T-helper 2 cell treated with Interferon-gamma antibody and Interleukin-4, amounts not matched to agents 100 ng/mL and 5 ng/mL, for 36 hours (primary cell): ENCODE measurements around the gene CRNKL1. TPM values are rescaled to one million over a fixed set of nuclear protein-coding genes. Genes with fewer than 3 reads are reported as not detected.
"Not testable (repeated sequence)": the region's sequence is repeated elsewhere in the genome, so short reads cannot be mapped to it uniquely, and the experiment has no call there.

Experiments
- intact Hi-C: fragments of 100-400 bp; cut with micrococcal nuclease; formaldehyde crosslinking; loops from one replicate; pipeline ENCODE4 v1.15.1; 2023
- total RNA-seq: library from RNA; stranded (reverse); gene quantifications from 2 replicates; pipeline ENCODE4 v1.2.3, GENCODE V29; 2022

The CRNKL1 gene
- total RNA-seq, 1 donor from 2014 or later = 20.2 TPM

DNA sequence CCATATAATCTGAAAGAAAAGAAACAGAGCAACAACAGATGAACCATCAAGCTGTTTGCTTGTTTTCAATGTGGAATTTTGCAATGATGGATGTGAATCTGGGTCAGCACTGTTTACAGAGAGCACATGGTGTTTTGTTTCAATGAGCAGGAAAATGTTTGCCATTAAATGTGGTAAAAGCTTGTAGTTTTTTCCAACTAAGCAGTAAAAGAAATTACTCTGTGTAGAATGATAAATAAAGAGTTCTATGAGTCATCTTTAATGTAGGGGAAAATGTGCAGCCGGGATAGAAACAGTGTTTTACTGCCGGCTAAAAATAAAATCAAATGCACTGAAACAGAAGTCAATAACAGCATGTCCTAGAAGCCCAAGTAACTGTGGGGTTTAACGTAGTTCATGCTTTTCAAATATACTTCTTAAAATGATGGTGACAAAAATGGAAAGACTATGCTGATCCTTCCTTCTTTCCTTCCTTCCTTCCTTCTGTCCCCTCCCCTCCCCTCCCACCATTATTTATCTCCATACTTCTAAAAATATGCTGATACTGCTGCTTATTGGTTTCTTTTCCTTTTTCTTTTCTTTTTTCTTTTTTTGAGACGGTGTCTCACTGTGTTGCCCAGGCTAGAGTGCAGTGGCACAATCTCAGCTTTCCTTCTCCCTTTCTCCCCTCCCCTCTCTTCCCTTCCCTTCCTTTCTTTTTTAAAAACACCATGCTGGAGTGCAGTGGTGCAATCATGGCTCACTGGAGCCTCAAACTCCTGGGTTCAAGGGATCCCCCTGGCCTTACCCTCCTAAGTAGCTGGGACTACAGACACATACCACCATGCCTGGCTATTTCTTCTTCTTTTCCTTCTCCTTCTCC lies 41.4 kb downstream of the CRNKL1 start:
- intact Hi-C loops = loop anchor here (10.0 kb wide), 1 partner anchor 1516 kb away; the partner anchor contains the start of gene RBBP9

DNA sequence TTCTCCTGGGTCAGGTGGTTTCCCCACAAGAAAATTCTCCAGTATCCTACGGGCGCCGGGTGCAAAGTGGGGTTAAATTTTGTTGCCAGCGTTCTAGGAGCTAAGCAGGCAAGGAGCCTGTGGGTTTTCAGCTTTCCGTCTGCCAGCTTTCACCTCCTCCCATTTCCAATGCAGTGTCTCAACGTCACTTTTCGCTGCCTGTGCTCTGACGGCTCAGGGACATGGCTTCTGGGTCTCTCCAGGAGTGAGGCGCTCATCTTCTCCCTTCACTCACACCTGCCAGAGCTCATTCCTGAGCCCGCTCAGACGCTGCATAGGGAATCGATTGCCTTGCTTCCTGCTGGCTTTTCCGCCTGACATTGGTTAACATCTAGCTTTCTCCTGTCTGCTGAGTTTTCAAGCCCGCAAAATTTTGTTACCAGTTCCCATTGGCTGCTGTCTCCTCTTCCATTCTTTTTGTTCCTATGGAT lies 42.4 kb downstream of the CRNKL1 start:
- intact Hi-C loops = loop anchor here (10.0 kb wide), 1 partner anchor 1515 kb away; the partner anchor contains the start of gene RBBP9

DNA sequence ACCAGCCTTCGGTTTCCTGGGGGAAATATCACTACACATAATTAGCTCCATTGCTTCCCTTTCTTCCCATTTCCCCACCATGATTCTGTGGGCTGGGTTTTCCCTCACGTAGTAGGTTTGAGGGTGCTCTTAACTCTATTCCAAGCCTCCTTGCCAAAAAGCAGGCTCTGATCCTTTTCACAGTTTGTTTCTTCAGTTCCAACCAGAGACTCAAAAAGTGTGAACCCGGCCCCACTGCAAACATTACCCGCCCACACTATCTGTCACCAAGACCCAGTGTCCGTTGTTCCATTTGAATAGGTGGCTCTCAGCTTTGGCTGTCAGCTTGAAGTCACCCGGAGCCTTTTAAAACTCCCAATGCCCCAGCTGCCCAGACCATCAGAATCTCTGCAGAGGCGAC lies 46.9 kb downstream of the CRNKL1 start:
- intact Hi-C loops = no loop called here

DNA sequence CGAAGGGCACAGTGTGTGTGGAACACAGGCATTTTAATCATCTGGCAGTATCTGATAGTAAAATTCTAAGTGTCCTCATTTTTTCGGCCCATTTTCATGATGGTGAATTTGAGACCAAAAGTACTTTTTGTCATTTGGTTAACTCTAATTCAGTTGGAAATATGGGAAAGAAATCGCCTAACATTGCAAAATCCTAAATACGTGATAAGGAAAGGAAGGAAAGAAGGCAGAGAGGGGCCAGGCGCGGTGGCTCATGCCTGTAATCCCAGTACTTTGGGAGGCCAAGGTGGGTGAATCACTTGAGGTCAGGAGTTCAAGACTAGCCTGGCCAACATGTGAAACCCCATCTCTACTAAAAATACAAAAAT lies 48.3 kb downstream of the CRNKL1 start:
- intact Hi-C loops = not testable (repeated sequence)

DNA sequence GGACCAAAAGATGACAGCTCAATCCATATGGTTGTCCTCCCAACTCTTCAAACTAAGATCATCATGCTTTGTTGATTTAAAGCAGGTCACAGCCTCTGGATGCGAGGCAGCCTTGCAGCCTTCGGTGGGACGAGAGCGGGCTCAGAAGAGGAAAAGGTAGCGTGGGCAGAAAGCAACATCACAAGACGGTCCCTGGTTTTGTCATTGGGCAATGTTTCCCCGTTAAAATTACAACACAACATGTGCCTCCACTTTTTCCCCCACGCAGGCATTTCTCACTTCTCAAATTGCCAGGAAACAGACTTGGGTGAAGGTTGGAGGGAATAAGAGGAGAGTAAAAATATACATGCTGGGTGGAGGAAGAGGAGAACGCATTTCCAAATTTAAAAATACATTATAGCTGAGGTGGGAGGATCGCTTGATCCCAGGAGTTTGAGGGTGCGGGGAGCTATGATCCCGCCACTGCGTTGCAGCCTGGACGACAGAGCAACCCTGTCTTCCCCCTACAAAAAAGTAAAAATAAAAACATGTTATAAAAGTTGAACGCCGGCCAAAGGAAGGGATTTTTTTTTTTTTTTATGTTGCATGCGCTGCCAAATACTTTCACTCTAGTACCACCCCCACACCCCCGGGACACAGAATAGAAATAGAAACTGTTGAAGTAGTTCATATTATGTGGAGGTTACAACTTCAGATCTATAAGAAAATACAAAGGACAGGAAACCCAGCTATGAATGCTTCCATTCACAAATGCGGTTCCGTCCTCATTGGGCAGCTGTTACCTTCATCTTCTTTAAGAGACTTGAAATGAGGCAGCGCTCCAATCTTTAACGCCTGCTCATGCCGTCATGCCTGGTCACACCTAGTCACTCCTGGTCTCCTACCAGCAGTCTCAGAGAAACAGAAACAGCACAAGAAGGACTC lies 49.0 kb downstream of the CRNKL1 start:
- intact Hi-C loops = no loop called here

DNA sequence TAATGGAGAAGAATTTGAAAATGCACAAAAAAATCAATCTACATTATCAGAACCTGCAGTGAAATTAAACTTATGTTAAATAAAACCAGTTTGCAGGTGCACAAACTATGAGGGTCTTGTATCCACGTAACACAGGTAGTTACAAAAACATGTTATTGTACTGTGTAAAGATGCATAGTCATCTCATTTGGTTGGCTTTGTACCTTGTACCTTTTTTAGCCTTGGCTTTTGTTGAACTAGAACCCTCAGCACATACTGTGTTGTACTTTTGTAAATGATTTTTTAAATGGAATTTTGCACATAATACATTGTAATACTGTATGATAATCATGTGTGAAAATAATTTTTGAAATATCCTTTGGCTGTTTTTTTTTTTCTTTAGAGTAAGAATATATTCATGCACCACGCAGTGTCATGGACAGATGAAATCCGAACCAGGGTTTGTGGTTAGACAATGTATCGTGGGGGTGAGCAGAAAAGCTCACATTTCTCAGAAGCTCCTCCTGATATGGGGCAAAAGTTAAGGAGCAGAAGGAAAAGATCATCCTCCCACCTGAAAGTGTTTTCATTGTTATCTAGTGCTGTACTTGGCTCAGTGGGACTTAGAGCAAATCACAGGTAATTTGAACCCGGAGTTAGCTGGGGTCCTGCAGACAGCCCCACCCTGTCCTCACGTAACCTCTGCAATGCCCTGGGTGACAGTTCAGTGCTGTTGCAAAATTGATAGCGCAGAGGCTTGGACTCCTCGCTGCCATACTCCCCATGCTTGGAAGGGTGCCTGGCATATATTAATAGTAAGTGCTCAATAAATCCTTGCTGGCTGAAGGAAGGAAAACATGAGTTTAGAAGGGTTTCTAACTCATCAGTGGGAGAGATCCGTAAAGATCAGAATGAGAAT lies 49.9 kb downstream of the CRNKL1 start:
- intact Hi-C loops = no loop called here

DNA sequence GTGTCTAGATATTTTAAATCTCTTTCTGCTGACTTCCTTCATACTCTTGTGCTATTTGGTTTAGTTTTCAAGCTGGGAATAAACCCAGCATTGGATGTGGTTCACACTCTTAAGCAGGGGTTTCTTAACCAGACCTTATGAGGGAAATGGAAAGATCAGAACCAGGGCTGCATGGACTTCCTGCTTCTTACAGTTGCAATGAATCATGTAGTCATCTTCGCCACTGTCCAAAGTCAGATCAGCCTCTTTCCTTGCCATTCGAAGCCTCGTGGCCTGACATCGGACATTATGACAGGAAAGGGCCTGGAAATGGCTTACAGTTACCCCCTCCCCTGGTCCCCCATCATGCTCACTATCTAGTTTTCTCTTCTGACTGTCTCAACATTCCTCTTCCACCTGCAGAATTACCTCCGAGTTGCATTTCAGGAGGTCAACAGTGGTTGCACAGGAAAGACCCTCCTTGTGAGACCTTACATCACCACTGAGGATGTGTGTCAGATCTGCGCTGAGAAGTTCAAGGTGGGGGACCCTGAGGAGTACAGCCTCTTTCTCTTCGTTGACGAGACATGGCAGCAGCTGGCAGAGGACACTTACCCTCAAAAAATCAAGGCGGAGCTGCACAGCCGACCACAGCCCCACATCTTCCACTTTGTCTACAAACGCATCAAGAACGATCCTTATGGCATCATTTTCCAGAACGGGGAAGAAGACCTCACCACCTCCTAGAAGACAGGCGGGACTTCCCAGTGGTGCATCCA lies 51.9 kb downstream of the CRNKL1 start:
- intact Hi-C loops = no loop called here

DNA sequence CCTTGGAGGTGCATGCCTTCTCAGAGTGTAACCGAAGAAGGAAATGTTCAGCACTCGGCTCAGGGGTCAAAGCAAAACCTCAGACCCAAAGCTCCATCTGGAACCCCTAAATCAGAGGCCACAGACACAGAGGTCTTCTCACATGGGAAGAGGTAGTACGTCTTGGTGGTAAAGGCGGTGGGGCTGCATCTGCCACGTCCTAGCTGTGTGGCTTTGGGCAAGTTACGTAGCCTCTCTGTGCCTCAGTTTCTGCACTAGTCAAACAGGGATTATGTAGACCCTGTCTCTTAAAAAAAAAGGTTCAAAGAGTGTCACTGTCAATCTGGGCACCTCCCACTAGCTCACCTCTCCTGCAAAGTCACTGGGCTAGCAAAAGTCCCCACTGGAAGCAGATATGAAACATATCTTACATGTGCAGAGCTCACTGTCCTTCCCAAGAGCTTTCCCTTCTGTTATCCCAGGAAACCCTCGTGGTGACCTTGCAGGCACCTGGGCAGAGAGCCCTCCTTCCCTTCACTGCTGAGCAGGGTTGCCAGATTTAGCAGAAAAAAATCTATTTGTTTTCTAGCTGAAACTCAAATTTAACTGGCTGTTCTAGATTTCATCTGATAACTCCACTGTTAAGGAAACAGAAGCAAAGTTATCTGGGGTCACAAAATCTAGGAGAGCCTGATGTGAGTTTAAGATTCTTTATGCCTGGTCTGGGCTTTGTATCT lies 53.1 kb downstream of the CRNKL1 start:
- intact Hi-C loops = loop anchor here (10.0 kb wide), 1 partner anchor 84 kb away; no protein-coding TSS in a partner anchor

DNA sequence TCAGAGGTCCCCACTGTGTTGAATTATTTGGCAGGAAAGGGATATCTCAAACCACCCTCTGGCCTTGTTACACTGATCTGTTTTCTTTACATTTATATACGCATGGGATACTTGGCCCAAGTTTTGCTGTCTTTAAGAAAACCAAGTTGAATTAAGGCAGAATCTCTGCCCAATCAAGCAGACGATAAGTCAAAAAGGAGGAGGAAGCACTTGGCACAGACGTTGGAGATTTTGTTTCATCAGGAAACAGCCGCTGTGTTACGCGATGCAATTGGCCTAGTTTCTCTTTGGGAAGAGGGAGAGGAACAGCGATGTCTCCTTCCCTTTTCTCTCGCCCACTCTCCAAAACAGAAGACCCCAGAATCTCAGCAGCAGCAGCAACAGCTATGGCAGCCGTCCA lies 55.3 kb downstream of the CRNKL1 start:
- intact Hi-C loops = loop anchor here (10.0 kb wide), 1 partner anchor 82 kb away; no protein-coding TSS in a partner anchor

DNA sequence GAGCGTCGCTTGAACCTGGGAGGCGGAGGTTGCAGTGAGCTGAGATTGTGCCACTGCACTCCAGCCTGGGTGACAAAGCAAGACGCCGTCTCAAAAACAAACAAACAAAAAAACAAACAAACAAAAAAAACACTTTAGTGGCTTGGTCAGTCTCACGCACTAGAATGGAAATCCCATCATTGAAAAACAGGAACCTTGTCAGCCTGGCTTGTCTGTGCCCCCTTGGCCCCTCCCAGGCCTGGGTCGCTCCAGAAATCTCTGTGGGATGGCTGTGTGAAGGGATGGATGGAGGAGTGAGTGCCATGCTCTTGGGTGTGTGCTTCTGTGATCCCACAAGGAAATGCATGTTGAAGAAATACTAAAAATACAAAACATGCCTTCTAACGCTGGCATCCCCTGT lies 56.0 kb downstream of the CRNKL1 start:
- intact Hi-C loops = loop anchor here (10.0 kb wide), 1 partner anchor 81 kb away; no protein-coding TSS in a partner anchor

DNA sequence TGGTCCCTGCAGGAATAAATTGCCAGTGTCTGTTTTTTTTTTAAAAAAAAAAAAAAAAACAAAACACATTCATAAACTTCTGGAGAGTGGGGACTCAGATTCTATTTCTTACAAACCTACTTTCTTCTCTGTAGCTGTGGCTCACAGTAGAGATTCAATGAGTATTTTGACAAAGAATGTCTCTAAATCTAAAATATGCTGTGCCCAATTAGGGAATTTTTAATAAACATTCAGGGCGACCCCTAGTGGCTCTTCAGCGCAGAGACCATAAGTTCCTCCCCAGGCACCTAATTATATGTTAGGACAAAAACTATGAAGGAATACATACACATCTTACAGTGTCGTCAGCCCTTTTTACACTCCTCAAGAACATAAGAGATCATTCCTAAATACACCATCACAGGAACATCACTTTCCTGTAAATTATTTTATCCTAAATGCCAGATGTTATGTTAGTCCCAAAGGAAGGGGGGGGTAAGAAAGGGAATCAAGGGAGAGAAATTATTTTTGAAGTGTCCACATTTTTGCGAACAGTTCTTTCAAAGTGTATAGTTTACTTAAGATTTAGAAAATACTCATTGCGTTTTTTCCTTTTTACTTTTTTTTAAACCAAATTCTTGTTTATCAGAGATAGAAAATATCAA lies 56.9 kb downstream of the CRNKL1 start:
- intact Hi-C loops = loop anchor here (10.0 kb wide), 1 partner anchor 81 kb away; no protein-coding TSS in a partner anchor

DNA sequence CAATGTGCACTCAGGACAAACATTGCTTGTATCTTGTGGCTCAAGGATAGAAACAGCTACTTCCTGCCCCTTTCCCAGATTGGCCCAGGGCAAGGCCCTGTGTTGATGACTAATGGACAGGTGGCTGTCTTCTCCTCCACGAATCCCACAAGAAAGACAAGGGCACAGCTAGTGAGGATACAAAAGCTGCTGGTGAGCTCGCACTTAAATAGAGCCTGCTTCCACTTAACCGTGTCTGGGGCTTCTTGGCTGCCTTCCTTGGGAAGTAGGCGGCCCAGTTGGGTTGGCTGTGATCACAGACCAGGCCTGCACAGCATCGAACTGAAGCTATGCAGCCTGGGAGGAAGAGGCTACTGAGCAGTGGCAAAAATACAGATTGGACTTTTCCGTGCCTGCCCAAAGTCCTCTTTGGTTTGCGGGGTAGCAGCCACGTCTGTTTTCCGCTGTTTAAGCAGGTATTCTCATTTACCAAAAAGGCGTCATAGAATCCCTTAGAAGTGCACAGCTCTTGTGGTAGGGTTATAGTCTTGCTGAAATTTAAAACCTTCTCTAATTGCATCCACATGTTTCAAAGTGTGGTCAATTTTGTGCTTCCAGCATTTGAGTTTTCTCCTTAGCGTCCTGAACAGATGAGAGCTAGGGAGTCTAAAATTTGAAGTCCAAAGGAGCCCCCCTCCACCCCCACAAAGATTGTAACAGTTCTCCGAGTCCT lies 58.2 kb downstream of the CRNKL1 start:
- intact Hi-C loops = loop anchor here (10.0 kb wide), 1 partner anchor 79 kb away; no protein-coding TSS in a partner anchor

DNA sequence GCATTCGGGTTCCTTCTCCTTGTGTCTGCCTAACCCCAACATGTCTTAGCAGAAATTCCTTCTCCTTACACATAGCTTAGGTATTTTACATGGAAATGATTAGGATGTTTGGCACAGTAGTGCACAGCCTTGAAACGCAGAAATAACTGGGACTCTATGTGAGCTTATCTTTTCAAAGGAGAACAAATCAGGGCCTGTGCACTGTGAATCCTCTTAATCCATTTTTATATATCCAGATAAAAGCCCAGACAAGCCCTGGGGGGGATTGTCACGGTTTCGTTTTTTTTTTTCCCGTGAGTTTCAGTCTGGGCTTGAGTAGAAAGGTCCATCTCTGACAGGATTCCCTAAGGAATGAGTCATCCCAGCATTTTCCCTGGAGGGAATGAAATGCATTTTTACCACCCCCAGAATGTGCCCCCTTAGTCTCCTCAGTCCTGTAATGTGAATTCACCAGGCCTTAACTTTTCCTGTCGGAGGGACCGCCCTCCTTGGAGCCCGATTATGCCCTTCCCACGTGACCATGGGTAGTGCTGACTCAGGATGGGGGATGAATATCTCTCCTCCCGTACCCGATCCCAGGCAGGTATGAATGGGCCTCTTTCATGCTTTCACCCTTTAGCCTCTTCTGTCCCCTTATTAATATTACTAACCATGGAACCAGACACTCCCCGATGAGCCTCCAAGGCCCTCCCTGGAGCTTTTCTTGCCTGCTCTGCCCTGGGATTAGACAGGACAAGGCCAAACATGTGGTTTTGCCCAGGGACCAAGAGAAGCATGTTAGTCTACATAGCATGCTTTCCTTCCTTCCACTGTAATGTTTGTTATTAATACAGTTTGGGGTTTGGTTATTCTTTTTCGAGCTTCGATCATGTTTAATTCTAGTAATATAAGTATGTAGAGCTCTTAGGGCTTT lies 59.0 kb downstream of the CRNKL1 start:
- intact Hi-C loops = loop anchor here (10.0 kb wide), 1 partner anchor 78 kb away; no protein-coding TSS in a partner anchor

DNA sequence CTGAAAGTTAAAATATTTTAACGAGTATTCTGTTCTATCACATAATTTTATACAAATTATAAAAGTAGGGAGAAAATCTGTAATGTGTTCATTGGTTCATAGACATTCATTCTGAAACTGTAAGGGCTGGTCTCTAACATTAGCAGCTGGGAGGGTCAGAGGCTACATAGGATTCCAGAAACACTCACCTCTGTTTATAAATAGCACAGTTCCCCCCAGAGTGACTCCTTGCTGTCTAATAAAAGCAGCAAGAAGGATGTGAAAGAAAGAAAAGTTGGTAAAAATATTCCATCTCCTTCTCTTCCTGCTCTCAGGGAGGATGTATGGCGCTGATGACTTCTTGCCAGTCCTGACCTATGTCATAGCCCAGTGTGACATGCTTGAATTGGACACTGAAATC lies 60.4 kb downstream of the CRNKL1 start:
- intact Hi-C loops = loop anchor here (10.0 kb wide), 1 partner anchor 77 kb away; no protein-coding TSS in a partner anchor

DNA sequence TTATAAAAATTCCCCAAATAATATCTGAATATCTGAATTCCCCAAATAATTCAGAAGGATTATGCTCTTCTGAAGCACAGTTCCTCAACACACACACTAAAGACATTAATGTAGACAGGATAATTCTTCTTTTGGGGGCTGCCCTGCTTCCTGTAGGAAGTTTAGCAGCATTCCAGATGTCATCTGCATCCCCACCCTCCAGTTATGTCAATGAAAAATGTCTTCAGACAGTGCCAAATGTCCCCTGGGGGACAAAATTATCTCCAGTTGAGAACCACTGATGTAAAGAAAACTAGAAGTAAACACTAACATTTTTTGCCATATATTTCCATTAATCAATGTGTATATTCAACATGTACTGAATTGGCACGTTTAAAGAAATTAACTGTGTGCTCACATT lies 61.0 kb downstream of the CRNKL1 start:
- intact Hi-C loops = loop anchor here (10.0 kb wide), 1 partner anchor 77 kb away; no protein-coding TSS in a partner anchor

DNA sequence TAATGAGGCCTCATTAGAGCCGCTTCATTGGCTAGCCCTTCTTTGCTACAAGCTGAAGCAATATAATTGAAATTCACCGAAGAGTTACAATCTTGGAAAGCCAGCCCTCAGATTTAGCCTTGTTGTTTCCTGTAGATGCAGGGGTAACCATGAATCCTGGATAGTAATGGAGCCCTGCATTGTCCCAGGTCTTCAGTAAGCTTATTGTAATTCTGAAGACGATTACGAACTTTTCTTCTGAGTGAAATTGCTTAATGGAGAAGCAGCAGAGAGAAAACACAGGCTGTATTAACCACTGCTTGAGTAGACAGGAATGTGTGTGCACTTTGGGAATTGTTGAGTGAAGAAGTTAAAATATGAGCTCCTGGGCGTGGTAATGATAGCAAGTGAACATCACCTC lies 61.4 kb downstream of the CRNKL1 start:
- intact Hi-C loops = loop anchor here (10.0 kb wide), 1 partner anchor 76 kb away; no protein-coding TSS in a partner anchor

DNA sequence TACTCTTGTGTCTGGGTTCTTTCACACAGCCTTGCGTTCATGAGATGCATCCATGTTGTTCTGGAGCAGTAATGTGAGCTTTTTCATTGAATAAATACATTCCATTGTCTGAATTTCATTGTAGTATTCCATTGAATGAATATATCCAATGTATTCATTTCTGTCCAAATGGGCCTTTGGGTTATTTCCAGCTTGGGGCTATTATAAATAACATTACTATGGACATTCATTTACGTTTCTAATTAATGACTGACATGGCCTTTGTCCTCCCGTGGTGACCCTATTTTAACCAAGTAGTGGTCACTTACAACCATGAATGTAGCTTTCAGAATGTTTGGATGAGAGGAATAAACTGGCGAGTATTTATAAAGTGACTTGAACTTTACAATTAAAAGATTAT lies 65.2 kb downstream of the CRNKL1 start:
- intact Hi-C loops = no loop called here
